PC-3 (cell line): ENCODE data around the gene HYAL1.

Experiments
- EZH2 ChIP-seq: fragments of 300-600 bp; sonication (generic); IDR thresholded peaks from one replicate; pipeline ENCODE4 v1.6.1; 2017; ENCODE audit warnings: antibody characterized with exemption, mild to moderate bottlenecking, low read length; ENCODE audit not compliant: unreplicated experiment
- EZH2phosphoT487 ChIP-seq: fragments of 300-600 bp; sonication (generic); IDR thresholded peaks from 2 replicates; pipeline ENCODE4 v1.6.1; 2018; ENCODE audit warnings: mild to moderate bottlenecking, antibody characterized with exemption, low read length, borderline replicate concordance
- TF ChIP-seq, protein P1 (sequence below): fragments of 300-600 bp; sonication (generic); conservative IDR thresholded peaks from 2 replicates; pipeline ENCODE4 v1.5.1; 2017; ENCODE audit warnings: antibody characterized with exemption, low read depth, mild to moderate bottlenecking, low read length

DNA sequence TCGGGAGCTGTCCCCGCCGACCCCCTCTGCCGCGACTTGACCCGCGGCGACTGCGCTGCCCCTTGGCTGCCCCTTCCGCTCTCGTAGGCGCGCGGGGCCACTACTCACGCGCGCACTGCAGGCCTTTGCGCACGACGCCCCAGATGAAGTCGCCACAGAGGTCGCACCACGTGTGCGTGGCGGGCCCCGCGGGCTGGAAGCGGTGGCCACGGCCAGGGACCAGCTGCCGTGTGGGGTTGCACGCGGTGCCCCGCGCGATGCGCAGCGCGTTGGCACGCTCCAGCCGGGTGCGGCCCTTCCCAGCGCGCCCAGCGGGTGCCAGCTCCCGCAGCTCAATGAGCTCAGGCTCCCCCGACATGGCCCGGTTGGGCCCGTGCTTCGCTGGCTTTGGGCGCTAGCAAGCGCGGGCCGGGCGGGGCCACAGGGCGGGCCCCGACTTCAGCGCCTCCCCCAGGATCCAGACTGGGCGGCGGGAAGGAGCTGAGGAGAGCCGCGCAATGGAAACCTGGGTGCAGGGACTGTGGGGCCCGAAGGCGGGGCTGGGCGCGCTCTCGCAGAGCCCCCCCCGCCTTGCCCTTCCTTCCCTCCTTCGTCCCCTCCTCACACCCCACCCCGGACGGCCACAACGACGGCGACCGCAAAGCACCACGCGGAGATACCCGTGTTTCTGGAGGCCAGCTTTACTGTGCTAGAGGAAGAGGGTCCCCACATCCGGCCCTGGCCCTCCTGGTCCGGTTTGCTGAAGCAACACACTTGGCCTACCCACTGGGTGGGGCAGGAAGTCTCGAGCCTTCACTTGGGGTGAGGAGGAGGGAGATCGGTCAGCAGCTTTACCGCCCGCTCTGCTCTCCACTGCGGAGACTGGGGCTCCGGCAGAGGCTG lies 37.3 kb upstream of the HYAL1 start, which contains the start of gene RASSF1:
- TF ChIP-seq, protein P1, sequence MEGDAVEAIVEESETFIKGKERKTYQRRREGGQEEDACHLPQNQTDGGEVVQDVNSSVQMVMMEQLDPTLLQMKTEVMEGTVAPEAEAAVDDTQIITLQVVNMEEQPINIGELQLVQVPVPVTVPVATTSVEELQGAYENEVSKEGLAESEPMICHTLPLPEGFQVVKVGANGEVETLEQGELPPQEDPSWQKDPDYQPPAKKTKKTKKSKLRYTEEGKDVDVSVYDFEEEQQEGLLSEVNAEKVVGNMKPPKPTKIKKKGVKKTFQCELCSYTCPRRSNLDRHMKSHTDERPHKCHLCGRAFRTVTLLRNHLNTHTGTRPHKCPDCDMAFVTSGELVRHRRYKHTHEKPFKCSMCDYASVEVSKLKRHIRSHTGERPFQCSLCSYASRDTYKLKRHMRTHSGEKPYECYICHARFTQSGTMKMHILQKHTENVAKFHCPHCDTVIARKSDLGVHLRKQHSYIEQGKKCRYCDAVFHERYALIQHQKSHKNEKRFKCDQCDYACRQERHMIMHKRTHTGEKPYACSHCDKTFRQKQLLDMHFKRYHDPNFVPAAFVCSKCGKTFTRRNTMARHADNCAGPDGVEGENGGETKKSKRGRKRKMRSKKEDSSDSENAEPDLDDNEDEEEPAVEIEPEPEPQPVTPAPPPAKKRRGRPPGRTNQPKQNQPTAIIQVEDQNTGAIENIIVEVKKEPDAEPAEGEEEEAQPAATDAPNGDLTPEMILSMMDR = no peak
- TF ChIP-seq EZH2phosphoT487 (no peak), EZH2 (no peak)
